Loucy (cell line): ENCODE measurements around the gene AHNAK2.

Experiments used
- H2AFZ ChIP-seq: fragments of 200-600 bp; sonication (generic); 2 replicates; pipeline ENCODE4 v1.6.0; 2016; ENCODE audit warnings: antibody characterized with exemption, mild to moderate bottlenecking, low read length, moderate library complexity
- H3F3A ChIP-seq: fragments of 200-600 bp; 2 replicates; pipeline ENCODE4 v1.6.0; 2016; ENCODE audit warnings: antibody characterized with exemption, low read depth, mild to moderate bottlenecking
- H3K27me3 ChIP-seq: fragments of 200-600 bp; sonication (generic); 2 replicates; pipeline ENCODE4 v1.6.1; 2014; ENCODE audit warnings: low read length, mild to moderate bottlenecking; ENCODE audit not compliant: insufficient read depth, poor library complexity, severe bottlenecking
- H3K36me3 ChIP-seq: fragments of 200-600 bp; sonication (generic); 2 replicates; pipeline ENCODE4 v1.6.1; 2016; ENCODE audit warnings: low read length; ENCODE audit not compliant: insufficient read depth
- H3K4me1 ChIP-seq: fragments of 200-600 bp; sonication (generic); 2 replicates; pipeline ENCODE4 v1.5.1; 2014; ENCODE audit warnings: low read length, mild to moderate bottlenecking; ENCODE audit not compliant: insufficient read depth, poor library complexity, severe bottlenecking
- H3K4me2 ChIP-seq: fragments of 200-600 bp; sonication (generic); 2 replicates; pipeline ENCODE4 v1.6.0; 2014; ENCODE audit warnings: antibody characterized with exemption, low read length, low read depth, mild to moderate bottlenecking; ENCODE audit not compliant: poor library complexity, severe bottlenecking
- H3K4me3 ChIP-seq: fragments of 200-600 bp; sonication (generic); 2 replicates; pipeline ENCODE4 v1.5.1; 2014; ENCODE audit warnings: low read length, mild to moderate bottlenecking, mixed read lengths; ENCODE audit not compliant: poor library complexity, severe bottlenecking
- H3K79me2 ChIP-seq: fragments of 200-600 bp; sonication (generic); 2 replicates; pipeline ENCODE4 v1.6.1; 2014; ENCODE audit warnings: low read length; ENCODE audit not compliant: insufficient read depth
- H3K9ac ChIP-seq: fragments of 200-600 bp; sonication (generic); 2 replicates; pipeline ENCODE4 v1.6.0; 2014; ENCODE audit warnings: mild to moderate bottlenecking, low read depth, low read length, moderate library complexity; ENCODE audit not compliant: poor library complexity, severe bottlenecking
- H3K9me2 ChIP-seq: fragments of 200-600 bp; sonication (generic); replicated peaks from 2 replicates; pipeline ENCODE4 v1.6.1; 2016; ENCODE audit warnings: low read depth, low read length, mixed read lengths
- H3K9me3 ChIP-seq: fragments of 200-600 bp; sonication (generic); 2 replicates; pipeline ENCODE4 v1.6.1; 2014; ENCODE audit warnings: mild to moderate bottlenecking, antibody characterized with exemption, low read length, low read depth; ENCODE audit not compliant: insufficient read depth
- H4K20me1 ChIP-seq: fragments of 200-600 bp; sonication (generic); 2 replicates; pipeline ENCODE4 v1.6.0; 2014; ENCODE audit warnings: antibody characterized with exemption, low read length, mild to moderate bottlenecking; ENCODE audit not compliant: insufficient read depth, poor library complexity, severe bottlenecking
- EZH2phosphoT487 ChIP-seq: fragments of 200-600 bp; IDR thresholded peaks from 2 replicates; pipeline ENCODE4 v1.6.1; 2018; ENCODE audit warnings: antibody characterized with exemption, mild to moderate bottlenecking, moderate library complexity, borderline replicate concordance
- TF ChIP-seq, protein P1 (sequence below): fragments of 200-600 bp; sonication (generic); conservative IDR thresholded peaks from 2 replicates; pipeline ENCODE4 v1.5.1; 2014; ENCODE audit warnings: mild to moderate bottlenecking, antibody characterized with exemption, low read length

Gene AHNAK2

DNA sequence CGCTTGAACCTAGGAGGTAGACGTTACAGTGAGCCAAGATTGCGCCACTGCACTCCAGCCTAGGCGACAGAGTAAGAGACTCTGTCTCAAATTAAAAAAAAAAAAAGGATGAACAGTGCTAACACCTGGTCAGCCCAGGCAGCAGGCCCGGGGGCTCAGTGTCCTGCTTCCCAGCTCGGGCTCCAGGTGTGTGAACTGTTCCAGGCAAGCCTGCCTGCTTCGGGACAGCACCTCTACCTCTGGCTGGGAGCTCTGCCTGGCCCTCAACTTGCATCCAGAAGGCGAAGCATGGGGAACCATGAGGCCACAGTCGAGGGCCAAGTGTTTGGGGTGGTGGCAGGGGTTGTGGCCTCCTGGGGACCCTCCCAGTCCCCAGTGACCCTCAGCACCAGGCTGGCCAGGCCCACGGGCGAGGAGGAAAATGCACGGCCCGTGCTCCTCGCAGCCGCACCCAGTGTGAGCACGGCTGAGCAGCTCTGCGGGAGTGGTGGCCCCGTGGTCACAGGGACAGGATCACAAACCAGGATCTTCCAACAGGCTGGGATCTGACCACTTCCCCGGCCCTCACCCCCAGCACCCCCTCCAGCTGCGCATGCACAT lies 27.3 kb upstream of the AHNAK2 start:
- Histone ChIP-seq H3K4me2 (no peak overlapping the region), H3K9ac (no peak overlapping the region), H3K4me3 (no peak overlapping the region), H3K4me1 (no peaks in the 10 kb centered on the region), H3K27me3 (no peaks in the 10 kb centered on the region), H3F3A (no peaks in the 10 kb centered on the region), H3K79me2 (peaks cover 34% of the 10 kb centered on the region), H3K9me2 (no peaks in the 10 kb centered on the region), H3K36me3 (peaks cover 39% of the 10 kb centered on the region), H3K9me3 (no peaks in the 10 kb centered on the region), H4K20me1 (peaks cover 30% of the 10 kb centered on the region), H2AFZ (no peak overlapping the region)
- TF ChIP-seq, protein P1, sequence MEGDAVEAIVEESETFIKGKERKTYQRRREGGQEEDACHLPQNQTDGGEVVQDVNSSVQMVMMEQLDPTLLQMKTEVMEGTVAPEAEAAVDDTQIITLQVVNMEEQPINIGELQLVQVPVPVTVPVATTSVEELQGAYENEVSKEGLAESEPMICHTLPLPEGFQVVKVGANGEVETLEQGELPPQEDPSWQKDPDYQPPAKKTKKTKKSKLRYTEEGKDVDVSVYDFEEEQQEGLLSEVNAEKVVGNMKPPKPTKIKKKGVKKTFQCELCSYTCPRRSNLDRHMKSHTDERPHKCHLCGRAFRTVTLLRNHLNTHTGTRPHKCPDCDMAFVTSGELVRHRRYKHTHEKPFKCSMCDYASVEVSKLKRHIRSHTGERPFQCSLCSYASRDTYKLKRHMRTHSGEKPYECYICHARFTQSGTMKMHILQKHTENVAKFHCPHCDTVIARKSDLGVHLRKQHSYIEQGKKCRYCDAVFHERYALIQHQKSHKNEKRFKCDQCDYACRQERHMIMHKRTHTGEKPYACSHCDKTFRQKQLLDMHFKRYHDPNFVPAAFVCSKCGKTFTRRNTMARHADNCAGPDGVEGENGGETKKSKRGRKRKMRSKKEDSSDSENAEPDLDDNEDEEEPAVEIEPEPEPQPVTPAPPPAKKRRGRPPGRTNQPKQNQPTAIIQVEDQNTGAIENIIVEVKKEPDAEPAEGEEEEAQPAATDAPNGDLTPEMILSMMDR: no peak
- TF ChIP-seq EZH2phosphoT487: no peak

DNA sequence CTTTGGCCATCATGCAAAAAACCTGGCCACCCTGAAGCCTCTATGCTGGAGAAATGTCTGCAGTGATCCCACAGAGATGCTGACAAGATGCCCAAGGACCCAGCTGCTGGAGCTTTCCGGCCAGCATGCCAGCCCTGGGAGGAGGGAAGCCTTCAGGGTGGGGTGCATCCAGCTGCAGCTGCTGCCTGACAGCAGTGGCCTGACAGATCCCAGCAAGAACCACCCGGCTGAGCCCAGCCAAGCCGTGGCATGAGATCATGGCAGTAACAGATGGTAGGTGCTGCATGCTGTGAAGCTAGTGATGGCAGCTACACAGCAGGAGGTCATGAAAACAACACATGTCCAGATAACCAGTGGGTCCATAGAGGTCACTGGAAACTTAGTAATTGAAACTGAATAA lies 21.2 kb upstream of the AHNAK2 start:
- Histone ChIP-seq H3K27me3 (no peaks in the 10 kb centered on the region), H2AFZ (no peak overlapping the region), H3K79me2 (no peaks in the 10 kb centered on the region), H3K4me2 (no peak overlapping the region), H3K9ac (no peak overlapping the region), H4K20me1 (no peaks in the 10 kb centered on the region), H3K4me1 (no peaks in the 10 kb centered on the region), H3K9me3 (no peaks in the 10 kb centered on the region), H3F3A (no peaks in the 10 kb centered on the region), H3K9me2 (no peaks in the 10 kb centered on the region), H3K4me3 (no peak overlapping the region), H3K36me3 (no peaks in the 10 kb centered on the region)
- TF ChIP-seq EZH2phosphoT487: no peak
- TF ChIP-seq, protein P1: no peak

DNA sequence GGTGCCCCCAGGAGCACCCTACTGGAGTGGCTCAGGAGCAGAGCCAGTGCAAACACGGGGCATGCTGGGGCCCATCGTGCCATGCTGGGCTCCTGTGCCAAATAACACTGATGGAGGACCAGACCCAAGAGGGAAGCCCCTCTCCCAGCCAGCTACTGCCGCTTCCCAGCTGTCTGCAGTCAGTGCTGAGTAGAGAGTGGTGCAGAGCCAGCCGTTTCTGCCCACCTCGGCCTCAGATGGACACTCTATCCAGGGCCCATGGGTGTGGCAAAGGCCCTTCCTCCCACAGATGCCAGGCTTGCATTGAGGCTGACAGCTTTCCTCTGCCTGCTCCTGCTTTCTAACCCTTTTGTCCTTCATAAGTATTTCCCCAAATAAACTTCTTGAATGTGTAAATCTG lies 20.6 kb upstream of the AHNAK2 start:
- Histone ChIP-seq H3K79me2 (no peaks in the 10 kb centered on the region), H3K27me3 (no peaks in the 10 kb centered on the region), H3K4me3 (no peak overlapping the region), H3F3A (no peaks in the 10 kb centered on the region), H3K36me3 (no peaks in the 10 kb centered on the region), H3K9me3 (no peaks in the 10 kb centered on the region), H3K4me1 (no peaks in the 10 kb centered on the region), H3K9ac (no peak overlapping the region), H4K20me1 (no peaks in the 10 kb centered on the region), H3K9me2 (no peaks in the 10 kb centered on the region), H2AFZ (no peak overlapping the region), H3K4me2 (no peak overlapping the region)
- TF ChIP-seq, protein P1: no peak
- TF ChIP-seq EZH2phosphoT487: no peak
